GM12878 (cell line): ENCODE measurements around the gene VEZF1. TPM values are rescaled to one million over a fixed set of nuclear protein-coding genes. Genes with fewer than 3 reads are reported as not detected.

Experiments used
- ATAC-seq: fragments of 200-7000 bp; cut with Tn5 transposase; 3 replicates; pipeline ENCODE4 v1.9.1; 2020; ENCODE audit warnings: mild to moderate bottlenecking, moderate library complexity
- BruUV-seq: library from RNA; stranded (reverse); fragments of 400-500 nt; replicated peaks from 2 replicates; lab custom pipeline; 2021; lab: Mats Ljungman, UMichigan
- CTCF ChIA-PET: fragments of 300-600 bp; sonication (Branson Sonifier 250); formaldehyde crosslinking; extraction: SDS; loops from one replicate; lab custom pipeline; 2021; ENCODE audit warnings: inconsistent platforms; lab: Yijun Ruan, JAX
- POLR2A ChIA-PET: fragments of 350-600 bp; formaldehyde crosslinking; extraction: SDS; loops from one replicate; lab custom pipeline; 2021; ENCODE audit warnings: inconsistent platforms; lab: Charles Lee
- RAD21 ChIA-PET: fragments of 300-600 bp; sonication (Branson Sonifier 250); formaldehyde crosslinking; loops from one replicate; lab custom pipeline; 2023; ENCODE audit warnings: antibody characterized with exemption; ENCODE audit not compliant: unreplicated experiment; lab: Charles Lee
- SMC1A ChIA-PET: fragments of 300-600 bp; sonication (Branson Sonifier 250); formaldehyde crosslinking; loops from one replicate; lab custom pipeline; 2023; ENCODE audit not compliant: unreplicated experiment, uncharacterized antibody; lab: Charles Lee
- DNase-seq: peaks from one replicate; pipeline ENCODE4 v3.0.0-alpha.2; 2011; ENCODE audit warnings: low read depth, low spot score
- FAIRE-seq: peaks from 3 replicates; lab custom pipeline; 2011; peaks lifted over from hg19 to GRCh38; lab: Jason Lieb, UNC
- H2AFZ ChIP-seq: 2 replicates; pipeline ENCODE4 v1.6.0; 2011; ENCODE audit warnings: low read depth, low read length, control low read depth; ENCODE audit not compliant: control insufficient read depth
- H3K27ac ChIP-seq: 2 replicates; pipeline ENCODE4 v1.5.1; 2011; ENCODE audit warnings: control low read depth; ENCODE audit not compliant: control insufficient read depth, insufficient read depth
- H3K27me3 ChIP-seq, 2 experiments: replicated peaks in 1 of 2; 2 replicates each; pipeline versions ENCODE4 v1.6.0 to v1.6.1; 2011; ENCODE audit warnings: low read length in 1 of 2; ENCODE audit not compliant: control insufficient read depth in 2 of 2, insufficient read depth in 2 of 2
- H3K36me3 ChIP-seq, 2 experiments: 2 replicates each; pipeline ENCODE4 v1.5.1; 2011; ENCODE audit warnings: low read length in 1 of 2; ENCODE audit not compliant: control insufficient read depth in 2 of 2, insufficient read depth in 2 of 2
- H3K4me1 ChIP-seq: 2 replicates; pipeline ENCODE4 v1.6.1; 2011; ENCODE audit warnings: mild to moderate bottlenecking, low read length, moderate library complexity, mixed read lengths; ENCODE audit not compliant: control insufficient read depth, insufficient read depth
- H3K4me2 ChIP-seq: 2 replicates; pipeline ENCODE4 v1.6.0; 2011; ENCODE audit warnings: control low read depth; ENCODE audit not compliant: control insufficient read depth, insufficient read depth
- H3K4me3 ChIP-seq: fragments of 200-600 bp; sonication (generic); 2 replicates; pipeline ENCODE4 v1.5.1; 2016
- H3K79me2 ChIP-seq: 2 replicates; pipeline ENCODE4 v1.6.0; 2011; ENCODE audit warnings: low read length; ENCODE audit not compliant: control insufficient read depth, insufficient read depth
- H3K9ac ChIP-seq: 2 replicates; pipeline ENCODE4 v1.8.0; 2011; ENCODE audit warnings: low read length, control low read depth, mixed read lengths; ENCODE audit not compliant: control insufficient read depth, insufficient read depth
- H3K9me3 ChIP-seq: replicated peaks from 3 replicates; pipeline ENCODE4 v1.5.1; 2011; ENCODE audit warnings: mild to moderate bottlenecking, low read length; ENCODE audit not compliant: control insufficient read depth, insufficient read depth
- H4K20me1 ChIP-seq: 2 replicates; pipeline ENCODE4 v1.6.0; 2011; ENCODE audit not compliant: control insufficient read depth, insufficient read depth
- ATF2 ChIP-seq: IDR thresholded peaks from 2 replicates; pipeline ENCODE4 v1.6.1; 2012; ENCODE audit warnings: low read length, inconsistent platforms
- BMI1 ChIP-seq: fragments of 450-650 bp; IDR thresholded peaks from 2 replicates; pipeline ENCODE4 v1.6.1; 2016; ENCODE audit warnings: mild to moderate bottlenecking, moderate library complexity, borderline replicate concordance
- MLLT1 ChIP-seq: fragments of 450-650 bp; IDR thresholded peaks from 2 replicates; pipeline ENCODE4 v1.6.1; 2016; ENCODE audit warnings: mild to moderate bottlenecking
- MYB ChIP-seq: fragments of 150-350 bp; IDR thresholded peaks from 2 replicates; pipeline ENCODE4 v1.6.1; 2014; ENCODE audit warnings: mild to moderate bottlenecking, low read depth, low read length, borderline replicate concordance
- SMAD5 ChIP-seq: IDR thresholded peaks from 2 replicates; pipeline ENCODE4 v1.6.1; 2016; ENCODE audit warnings: antibody characterized with exemption, low read depth
- USF1 ChIP-seq: IDR thresholded peaks from 2 replicates; pipeline ENCODE4 v1.6.1; 2011; ENCODE audit warnings: borderline replicate concordance, low read depth, mild to moderate bottlenecking, moderate library complexity, mixed read lengths, low read length; ENCODE audit not compliant: insufficient read depth; ENCODE audit errors: extremely low read length
- WRNIP1 ChIP-seq: IDR thresholded peaks from 2 replicates; pipeline ENCODE4 v1.6.1; 2011; ENCODE audit warnings: low read depth, low read length, improper control_type of control experiment, borderline replicate concordance
- ZSCAN29 ChIP-seq: fragments of 450-650 bp; IDR thresholded peaks from 2 replicates; pipeline ENCODE4 v1.6.1; 2017; ENCODE audit warnings: mild to moderate bottlenecking, moderate library complexity
- WGBS: methylation state at CpG from one replicate; pipeline ENCODE4 v1.1.6; 2016; ENCODE audit warnings: low lambda C conversion rate; ENCODE audit not compliant: insufficient replicate concordance, insufficient coverage; ENCODE audit errors: missing lambda C conversion rate; 5-methylcytosine and 5-hydroxymethylcytosine counted together
- in situ Hi-C: fragments of 300-500 bp; cut with MboI; formaldehyde crosslinking; loops from 9 replicates; pipeline ENCODE4 v1.14.3; 2018; ENCODE audit warnings: mixed read lengths
- intact Hi-C: fragments of 100-400 bp; cut with micrococcal nuclease; formaldehyde crosslinking; loops from one replicate; pipeline ENCODE4 v1.14.2; 2022; ENCODE audit not compliant: unreplicated experiment
- polyA plus RNA-seq, 11 experiments: library from polyadenylated mRNA; depleted of rRNA in 4 of 11; unstranded in 6 of 11; stranded (reverse) in 5 of 11; fragments of >200 nt; fragmentation: Nextera tagmentation in 4 of 11; fragmentation: Illumina TruSeq in 1 of 11; extraction: Ambion mirVana in 4 of 11; extraction: Trizol in 1 of 11; gene quantifications; 1 replicate in 1 of 11; 2 replicates in 10 of 11; pipeline versions ENCODE4 v1.2.1 to v1.2.3, GENCODE V29; 2011 to 2016; ENCODE audit warnings: inconsistent platforms in 2 of 11, missing spikeins in 2 of 11, low read depth in 1 of 11
- total RNA-seq, 4 experiments: library from RNA; depleted of rRNA in 3 of 4; stranded (reverse); fragments of >200 nt in 3 of 4; fragmentation: Illumina TruSeq in 1 of 4; extraction: Trizol in 1 of 4; gene quantifications; 2 replicates each; pipeline versions ENCODE4 v1.2.1 to v1.2.3, GENCODE V29; 2013 to 2021

VEZF1 gene
- total and polyA plus RNA-seq, 10 of the 15 experiments (the other 5 are each of a cell fraction or from before 2014, with no cell fraction given) = 9.5 to 28.2 (median 20.3) TPM

GRCh38 chr17:57968456-57968855 is 19.6 kb downstream of the VEZF1 start:
- ChIA-PET SMC1A (interaction anchor here (1.3 kb wide), 1 partner anchor 109 kb away, joined by 8 read pairs; no protein-coding TSS in a partner anchor), POLR2A (no interaction called here), RAD21 (no interaction called here), CTCF (interaction anchor here (0.9 to 1.6 kb wide), 2 partner anchors 18 to 31 kb away, joined by 3 to 5 read pairs; no protein-coding TSS in a partner anchor)
- in situ Hi-C loops (no loop called here), intact Hi-C loops (no loop called here)
- Histone ChIP-seq H3K9ac (no peak overlapping the region), H4K20me1 (no peaks in the 10 kb centered on the region), H2AFZ (no peak overlapping the region), H3K27ac (no peak overlapping the region), H3K4me1 (no peaks in the 10 kb centered on the region), H3K36me3 (peaks cover 0 to 1% of the 10 kb centered on the region in 2 experiments), H3K27me3 (no peaks in the 10 kb centered on the region), H3K9me3 (no peaks in the 10 kb centered on the region), H3K79me2 (no peaks in the 10 kb centered on the region), H3K4me2 (no peak overlapping the region), H3K4me3 (no peak overlapping the region)
- TF ChIP-seq ZSCAN29 (no peak), WRNIP1 (no peak), SMAD5 (no peak), BMI1 (no peak)
- WGBS = 4% methylated on average over 1 of the region's 1 CpG
- BruUV-seq = no TSS peak
- no peak for FAIRE-seq
- DNase-seq = no peak
- ATAC-seq = no peak

GRCh38 chr17:57966875-57967274 is 21.2 kb downstream of the VEZF1 start:
- FAIRE-seq = no peak
- ChIA-PET SMC1A (interaction anchor here (1.0 to 1.7 kb wide), 4 partner anchors 8 to 107 kb away, joined by 3 to 6 read pairs (median 4); no protein-coding TSS in a partner anchor), CTCF (interaction anchor here (0.8 to 1.8 kb wide), 6 partner anchors 14 to 74 kb away, joined by 3 to 6 read pairs (median 4); no protein-coding TSS in a partner anchor), POLR2A (no interaction called here), RAD21 (interaction anchor here (1.7 kb wide), 1 partner anchor 32 kb away, joined by 4 read pairs; no protein-coding TSS in a partner anchor)
- WGBS = 48% methylated on average over 5 of the region's 5 CpGs
- H3K9me3 ChIP-seq = no peaks in the 10 kb centered on the region
- no peaks in the 10 kb centered on the region for H3K27me3 ChIP-seq
- H3K79me2 ChIP-seq = no peaks in the 10 kb centered on the region
- no peak overlapping the region for H3K27ac ChIP-seq
- H3K4me3 ChIP-seq = no peak overlapping the region
- TF ChIP-seq MLLT1 (no peak), ATF2 (no peak), MYB (no peak), USF1 (no peak)
- DNase-seq = no peak
- ATAC-seq = no peak
- H3K9ac ChIP-seq = no peak overlapping the region
- BruUV-seq = no TSS peak
- intact Hi-C loops = no loop called here
- no peaks in the 10 kb centered on the region for H3K4me1 ChIP-seq
- no peaks in the 10 kb centered on the region; a peak in 1 of 4 replicates for H3K36me3 ChIP-seq
- no peaks in the 10 kb centered on the region for H4K20me1 ChIP-seq
- no peak overlapping the region for H3K4me2 ChIP-seq
- no peak overlapping the region for H2AFZ ChIP-seq
- in situ Hi-C loops = no loop called here
